Hepatic stellate cell (primary cell): ENCODE measurements around the gene CSRNP3.
A peak's percentile ranks its signal among the peaks of the same experiment; 100 is the strongest.

ENCODE experiments used
- DNase-seq: peaks from one replicate; pipeline ENCODE4 v3.0.0; 2011; ENCODE audit warnings: low spot score

The CSRNP3 gene

GRCh38 chr2:165687426-165688002 lies 218.0 kb downstream of the CSRNP3 start:
- no peak for DNase-seq

GRCh38 chr2:165691615-165692014 lies 222.1 kb downstream of the CSRNP3 start:
- DNase-seq = no peak

- no peak for DNase-seq
Measured at GRCh38 chr2:165692906-165693305, 223.4 kb downstream of the CSRNP3 start.

- no peak for DNase-seq
Measured at GRCh38 chr2:165693838-165694237, 224.3 kb downstream of the CSRNP3 start.

- no peak for DNase-seq
Measured at GRCh38 chr2:165697748-165698443, 228.4 kb downstream of the CSRNP3 start.

- peak; percentile 18 for DNase-seq
Measured at GRCh38 chr2:165698444-165698884, 229.0 kb downstream of the CSRNP3 start.

GRCh38 chr2:165699946-165700345 lies 230.4 kb downstream of the CSRNP3 start:
- DNase-seq = no peak

GRCh38 chr2:165700531-165700930 lies 231.0 kb downstream of the CSRNP3 start:
- DNase-seq = no peak

- no peak for DNase-seq
Measured at GRCh38 chr2:165701147-165701546, 231.6 kb downstream of the CSRNP3 start.

- DNase-seq = no peak
Measured at GRCh38 chr2:165706960-165707487, 237.5 kb downstream of the CSRNP3 start.

- no peak for DNase-seq
Measured at GRCh38 chr2:165716091-165716490, 246.6 kb downstream of the CSRNP3 start.

GRCh38 chr2:165718610-165719210 lies 249.2 kb downstream of the CSRNP3 start:
- DNase-seq = no peak

GRCh38 chr2:165720511-165720910 lies 251.0 kb downstream of the CSRNP3 start:
- peak; percentile 37 for DNase-seq

- DNase-seq = peak; percentile 33
Measured at GRCh38 chr2:165725421-165725820, 255.9 kb downstream of the CSRNP3 start.
